G401.6 (cell line): ENCODE data around the gene PCBP2.
"Not testable (repeated sequence)": the region's sequence is repeated elsewhere in the genome, so short reads cannot be mapped to it uniquely, and the experiment has no call there.

Source experiments
- FAIRE-seq: peaks from 2 replicates; lab custom pipeline; 2012; peaks lifted over from hg19 to GRCh38; lab: Jason Lieb, UNC

PCBP2 gene

GRCh38 chr12:53451661-53452158, at the start of gene PCBP2:
TSS of gene PCBP2 (plus strand) at chr12:53452102. CDS start at chr12:53454801, 2,699 bp downstream.
- FAIRE-seq: peak; percentile 98

GRCh38 chr12:53402351-53402750, 49.6 kb upstream of the PCBP2 start:
- not testable (repeated sequence) for FAIRE-seq

- FAIRE-seq: no peak
These were observed 49.0 kb upstream of the PCBP2 start for GRCh38 chr12:53402871-53403270.

GRCh38 chr12:53410951-53411350, 41.0 kb upstream of the PCBP2 start:
- no peak for FAIRE-seq

- no peak for FAIRE-seq
These were observed 38.3 kb upstream of the PCBP2 start for GRCh38 chr12:53413485-53414204.

- FAIRE-seq: no peak
These were observed 37.0 kb upstream of the PCBP2 start for GRCh38 chr12:53414756-53415417.

- not testable (repeated sequence) for FAIRE-seq
These were observed 36.0 kb upstream of the PCBP2 start for GRCh38 chr12:53415752-53416389.

- not testable (repeated sequence) for FAIRE-seq
These were observed 34.5 kb upstream of the PCBP2 start for GRCh38 chr12:53417291-53417816.

- FAIRE-seq: no peak
These were observed 33.7 kb upstream of the PCBP2 start for GRCh38 chr12:53418221-53418620.

- FAIRE-seq: no peak
These were observed 32.1 kb upstream of the PCBP2 start for GRCh38 chr12:53419756-53420155.

GRCh38 chr12:53422247-53422646, 29.7 kb upstream of the PCBP2 start:
- not testable (repeated sequence) for FAIRE-seq

- no peak for FAIRE-seq
These were observed 28.3 kb upstream of the PCBP2 start, which contains the start of gene AMHR2 for GRCh38 chr12:53423597-53423996. TSS of gene AMHR2 (plus strand) at chr12:53423855. CDS start at chr12:53423935, 80 bp downstream.

GRCh38 chr12:53424626-53425514, 27.0 kb upstream of the PCBP2 start:
- no peak for FAIRE-seq

GRCh38 chr12:53425515-53426150, 26.3 kb upstream of the PCBP2 start:
- no peak for FAIRE-seq

- no peak for FAIRE-seq
These were observed 23.9 kb upstream of the PCBP2 start for GRCh38 chr12:53427905-53428594.

GRCh38 chr12:53428741-53429140, 23.2 kb upstream of the PCBP2 start:
- no peak for FAIRE-seq

- no peak for FAIRE-seq
These were observed 21.8 kb upstream of the PCBP2 start for GRCh38 chr12:53430116-53430515.

GRCh38 chr12:53431187-53431586, 20.7 kb upstream of the PCBP2 start:
- no peak for FAIRE-seq

GRCh38 chr12:53435326-53435725, 16.6 kb upstream of the PCBP2 start:
- FAIRE-seq: not testable (repeated sequence)

GRCh38 chr12:53439582-53439981, 12.3 kb upstream of the PCBP2 start:
- FAIRE-seq: not testable (repeated sequence)
